Measurements from ENCODE around the gene JARID2. TPM values are rescaled to one million over a fixed set of nuclear protein-coding genes. Genes with fewer than 3 reads are reported as not detected.

The JARID2 gene
- total RNA-seq, 2 experiments from 2014 or later: 25.4 to 25.5 TPM

DNA sequence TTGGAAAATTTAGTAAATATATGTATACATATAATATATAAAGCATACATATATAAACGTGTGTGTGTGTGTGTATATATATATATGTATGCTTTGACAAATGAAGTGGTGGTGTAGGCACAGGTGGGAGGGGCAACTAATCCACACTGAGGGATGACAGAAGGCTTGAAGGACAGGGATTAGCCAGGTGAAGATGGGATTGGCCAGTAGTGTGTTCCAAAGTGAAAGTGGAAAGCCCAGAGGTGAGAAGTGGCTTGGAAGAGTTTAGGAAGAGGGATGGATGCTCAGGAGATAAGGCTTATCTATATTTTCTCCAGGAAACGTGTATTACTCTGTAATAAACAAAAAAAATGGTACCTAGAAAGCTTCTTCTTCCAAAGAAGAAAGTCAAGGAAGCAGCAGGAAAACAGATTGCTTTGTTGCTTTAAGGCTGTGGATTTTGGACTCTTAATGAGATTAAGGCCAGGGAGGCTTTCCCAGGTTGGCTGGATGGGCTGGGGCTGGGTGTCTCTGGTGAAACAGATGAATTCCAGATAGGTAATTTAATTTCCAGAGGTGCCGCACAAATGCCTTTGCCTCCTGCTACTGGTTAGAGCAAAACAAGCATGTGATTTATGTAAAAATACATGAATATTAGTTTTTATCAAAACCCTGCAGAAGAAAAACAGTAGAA lies 63.9 kb downstream of the JARID2 start:
- CTCF ChIA-PET: interaction anchor here (1.1 kb wide), 1 partner anchor 12 kb away, joined by 3 read pairs; no protein-coding TSS in a partner anchor
- intact Hi-C loops (cut with micrococcal nuclease): no loop called here
- no peak overlapping the region for H3K4me3 Mint-ChIP-seq
- H3K27ac Mint-ChIP-seq: peak overlapping the region; percentile 62
- H3K36me3 Mint-ChIP-seq (ENCODE audit: low read depth): peaks cover 21% of the 10 kb centered on the region
- TF ChIP-seq, protein P1, sequence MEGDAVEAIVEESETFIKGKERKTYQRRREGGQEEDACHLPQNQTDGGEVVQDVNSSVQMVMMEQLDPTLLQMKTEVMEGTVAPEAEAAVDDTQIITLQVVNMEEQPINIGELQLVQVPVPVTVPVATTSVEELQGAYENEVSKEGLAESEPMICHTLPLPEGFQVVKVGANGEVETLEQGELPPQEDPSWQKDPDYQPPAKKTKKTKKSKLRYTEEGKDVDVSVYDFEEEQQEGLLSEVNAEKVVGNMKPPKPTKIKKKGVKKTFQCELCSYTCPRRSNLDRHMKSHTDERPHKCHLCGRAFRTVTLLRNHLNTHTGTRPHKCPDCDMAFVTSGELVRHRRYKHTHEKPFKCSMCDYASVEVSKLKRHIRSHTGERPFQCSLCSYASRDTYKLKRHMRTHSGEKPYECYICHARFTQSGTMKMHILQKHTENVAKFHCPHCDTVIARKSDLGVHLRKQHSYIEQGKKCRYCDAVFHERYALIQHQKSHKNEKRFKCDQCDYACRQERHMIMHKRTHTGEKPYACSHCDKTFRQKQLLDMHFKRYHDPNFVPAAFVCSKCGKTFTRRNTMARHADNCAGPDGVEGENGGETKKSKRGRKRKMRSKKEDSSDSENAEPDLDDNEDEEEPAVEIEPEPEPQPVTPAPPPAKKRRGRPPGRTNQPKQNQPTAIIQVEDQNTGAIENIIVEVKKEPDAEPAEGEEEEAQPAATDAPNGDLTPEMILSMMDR (IDR thresholded peaks at IDR 0.05): no peak
- no peaks in the 10 kb centered on the region for H3K27me3 Mint-ChIP-seq
- H3K9me3 Mint-ChIP-seq: no peaks in the 10 kb centered on the region
- H3K4me1 Mint-ChIP-seq (ENCODE audit: low read depth): peaks cover 77% of the 10 kb centered on the region
- POLR2A ChIA-PET: no interaction called here
- DNase-seq (no peak), ATAC-seq (no peak)

- Mint-ChIP-seq H3K4me1 (ENCODE audit: low read depth) (peaks cover 75% of the 10 kb centered on the region), H3K27ac (no peak overlapping the region), H3K27me3 (no peaks in the 10 kb centered on the region), H3K9me3 (no peaks in the 10 kb centered on the region), H3K4me3 (no peak overlapping the region), H3K36me3 (ENCODE audit: low read depth) (peaks cover 21% of the 10 kb centered on the region)
- ChIA-PET CTCF (no interaction called here), POLR2A (no interaction called here)
- intact Hi-C loops (cut with micrococcal nuclease): no loop called here
- TF ChIP-seq, protein P1 (IDR thresholded peaks at IDR 0.05): no peak
- ATAC-seq (no peak), DNase-seq (no peak)
These were observed 64.8 kb downstream of the JARID2 start for GRCh38 chr6:15310680-15311079.

GRCh38 chr6:15312500-15312899 lies 66.6 kb downstream of the JARID2 start:
- TF ChIP-seq, protein P1 (IDR thresholded peaks at IDR 0.05): no peak
- ATAC-seq (peak; percentile 54), DNase-seq (no peak)
- Mint-ChIP-seq H3K36me3 (ENCODE audit: low read depth) (peaks cover 20% of the 10 kb centered on the region), H3K4me1 (ENCODE audit: low read depth) (peaks cover 85% of the 10 kb centered on the region), H3K9me3 (no peaks in the 10 kb centered on the region), H3K27ac (peak overlapping the region; percentile 81), H3K4me3 (no peak overlapping the region), H3K27me3 (no peaks in the 10 kb centered on the region)
- ChIA-PET CTCF (no interaction called here), POLR2A (interaction anchor here (1.2 kb wide), 1 partner anchor 128 kb away, joined by 3 read pairs; no protein-coding TSS in a partner anchor)
- intact Hi-C loops (cut with micrococcal nuclease): no loop called here

DNA sequence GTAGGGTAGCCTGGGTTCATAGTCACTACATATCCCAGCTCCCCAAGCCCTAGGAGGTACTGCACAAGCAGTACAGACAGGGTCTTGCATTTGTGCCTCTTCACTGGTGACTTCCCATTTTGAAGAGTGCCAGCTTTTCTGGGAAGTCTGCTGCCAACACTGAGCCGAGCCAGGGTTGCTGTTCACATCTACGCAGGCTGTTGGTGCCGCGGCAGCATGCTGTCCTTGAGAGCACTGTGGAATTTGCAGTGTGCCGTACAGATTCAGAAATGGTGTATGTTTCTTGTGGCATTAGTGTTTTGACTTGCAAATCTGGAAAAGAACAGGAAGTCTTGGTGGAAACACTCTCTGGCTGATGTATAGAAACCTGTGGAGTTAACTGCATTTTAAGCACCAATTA lies 67.5 kb downstream of the JARID2 start:
- peaks cover 25% of the 10 kb centered on the region for H3K36me3 Mint-ChIP-seq (ENCODE audit: low read depth)
- TF ChIP-seq, protein P1 (IDR thresholded peaks at IDR 0.05): no peak
- ChIA-PET POLR2A (no interaction called here), CTCF (no interaction called here)
- no peaks in the 10 kb centered on the region for H3K27me3 Mint-ChIP-seq
- H3K4me1 Mint-ChIP-seq (ENCODE audit: low read depth): peaks cover 85% of the 10 kb centered on the region
- H3K9me3 Mint-ChIP-seq: no peaks in the 10 kb centered on the region
- no peak for ATAC-seq
- DNase-seq: no peak
- H3K27ac Mint-ChIP-seq: peak overlapping the region; percentile 81
- H3K4me3 Mint-ChIP-seq: no peak overlapping the region
- intact Hi-C loops (cut with micrococcal nuclease): no loop called here

GRCh38 chr6:15316754-15317153 lies 70.9 kb downstream of the JARID2 start:
- DNase-seq (no peak), ATAC-seq (no peak)
- ChIA-PET CTCF (interaction anchor here (1.2 to 2.3 kb wide), 2 partner anchors 10 to 50 kb away, joined by 4 to 6 read pairs; no protein-coding TSS in a partner anchor), POLR2A (no interaction called here)
- intact Hi-C loops (cut with micrococcal nuclease): no loop called here
- H3K36me3 Mint-ChIP-seq (ENCODE audit: low read depth): peaks cover 33% of the 10 kb centered on the region
- TF ChIP-seq, protein P1 (IDR thresholded peaks at IDR 0.05): no peak
- H3K4me1 Mint-ChIP-seq (ENCODE audit: low read depth): peaks cover 90% of the 10 kb centered on the region
- H3K9me3 Mint-ChIP-seq: no peaks in the 10 kb centered on the region
- H3K27me3 Mint-ChIP-seq: no peaks in the 10 kb centered on the region
- H3K27ac Mint-ChIP-seq: peak overlapping the region; percentile 79
- peak overlapping the region; percentile 51 for H3K4me3 Mint-ChIP-seq
